HG02852 (cell line): ENCODE data around the gene CDSN.
"Not testable (repeated sequence)": the region's sequence is repeated elsewhere in the genome, so short reads cannot be mapped to it uniquely, and the experiment has no call there.

Experiments
- ATAC-seq: cut with Tn5 transposase; IDR thresholded peaks from one replicate; pipeline ENCODE4 v1.9.1; 2021; ENCODE audit warnings: mild to moderate bottlenecking, moderate library complexity; ENCODE audit not compliant: unreplicated experiment

Gene CDSN

GRCh38 chr6:31087494-31088089 lies 32.7 kb downstream of the CDSN start:
- ATAC-seq = peak; percentile 59

- ATAC-seq = no peak
These were observed 33.3 kb downstream of the CDSN start for GRCh38 chr6:31086788-31087440.

- ATAC-seq = no peak
These were observed 36.4 kb downstream of the CDSN start for GRCh38 chr6:31083742-31084354.

GRCh38 chr6:31081872-31082271 lies 38.4 kb downstream of the CDSN start:
- no peak for ATAC-seq

GRCh38 chr6:31079656-31080261 lies 40.5 kb downstream of the CDSN start:
- ATAC-seq = no peak

- ATAC-seq = no peak
These were observed 43.6 kb downstream of the CDSN start for GRCh38 chr6:31076611-31077010.

GRCh38 chr6:31075528-31075927 lies 44.7 kb downstream of the CDSN start:
- ATAC-seq = no peak

- ATAC-seq = no peak
These were observed 45.8 kb downstream of the CDSN start for GRCh38 chr6:31074401-31074800.

GRCh38 chr6:31070711-31071197 lies 49.5 kb downstream of the CDSN start:
- ATAC-seq = no peak

GRCh38 chr6:31068669-31069340 lies 51.4 kb downstream of the CDSN start:
- ATAC-seq = no peak

GRCh38 chr6:31067891-31068668 lies 52.2 kb downstream of the CDSN start:
- ATAC-seq = not testable (repeated sequence)

GRCh38 chr6:31067028-31067427 lies 53.2 kb downstream of the CDSN start:
- ATAC-seq = not testable (repeated sequence)

GRCh38 chr6:31065556-31065955 lies 54.7 kb downstream of the CDSN start:
- ATAC-seq = no peak
